ENCODE results near the gene RGS7BP.

DNA sequence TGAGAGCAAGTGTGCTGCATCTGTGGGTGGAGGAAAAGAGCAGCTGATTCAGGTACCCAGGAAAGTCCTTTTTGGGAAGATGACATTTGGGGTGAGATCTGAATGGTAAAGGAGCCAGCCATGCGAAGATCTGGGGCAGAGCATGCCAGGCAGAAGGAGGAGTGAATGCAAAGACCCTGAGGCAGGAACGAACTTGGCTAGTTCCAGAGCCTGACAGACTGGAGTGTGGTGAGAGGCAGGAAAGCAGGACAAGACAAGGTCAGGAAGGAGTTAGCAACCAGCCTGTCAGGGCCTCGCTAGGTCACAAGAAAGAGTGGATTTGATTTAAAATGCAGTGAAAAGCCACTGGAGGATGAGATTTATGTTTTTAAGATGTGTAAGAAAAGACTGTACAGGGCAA, 28.2 kb downstream of the RGS7BP start:
- TF ChIP-seq, protein P1, sequence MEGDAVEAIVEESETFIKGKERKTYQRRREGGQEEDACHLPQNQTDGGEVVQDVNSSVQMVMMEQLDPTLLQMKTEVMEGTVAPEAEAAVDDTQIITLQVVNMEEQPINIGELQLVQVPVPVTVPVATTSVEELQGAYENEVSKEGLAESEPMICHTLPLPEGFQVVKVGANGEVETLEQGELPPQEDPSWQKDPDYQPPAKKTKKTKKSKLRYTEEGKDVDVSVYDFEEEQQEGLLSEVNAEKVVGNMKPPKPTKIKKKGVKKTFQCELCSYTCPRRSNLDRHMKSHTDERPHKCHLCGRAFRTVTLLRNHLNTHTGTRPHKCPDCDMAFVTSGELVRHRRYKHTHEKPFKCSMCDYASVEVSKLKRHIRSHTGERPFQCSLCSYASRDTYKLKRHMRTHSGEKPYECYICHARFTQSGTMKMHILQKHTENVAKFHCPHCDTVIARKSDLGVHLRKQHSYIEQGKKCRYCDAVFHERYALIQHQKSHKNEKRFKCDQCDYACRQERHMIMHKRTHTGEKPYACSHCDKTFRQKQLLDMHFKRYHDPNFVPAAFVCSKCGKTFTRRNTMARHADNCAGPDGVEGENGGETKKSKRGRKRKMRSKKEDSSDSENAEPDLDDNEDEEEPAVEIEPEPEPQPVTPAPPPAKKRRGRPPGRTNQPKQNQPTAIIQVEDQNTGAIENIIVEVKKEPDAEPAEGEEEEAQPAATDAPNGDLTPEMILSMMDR (IDR thresholded peaks at IDR 0.05): no peak
- no peak for TF ChIP-seq POLR2A (IDR thresholded peaks at IDR 0.05)

Measured in testis (tissue), 2 donors.